ENCODE measurements around the gene UBFD1. TPM values are rescaled to one million over a fixed set of nuclear protein-coding genes. Genes with fewer than 3 reads are reported as not detected.
A peak's percentile ranks its signal among the peaks of the same experiment; 100 is the strongest.
"Not testable (repeated sequence)": the region's sequence is repeated elsewhere in the genome, so short reads cannot be mapped to it uniquely, and the experiment has no call there.

UBFD1 gene
- total RNA-seq, 2 experiments from 2014 or later = 51.8 to 54.1 TPM

GRCh38 chr16:23579371-23579770 lies 21.8 kb downstream of the UBFD1 start:
- Mint-ChIP-seq H3K27me3 (no peaks in the 10 kb centered on the region), H3K4me3 (no peak overlapping the region), H3K4me1 (ENCODE audit: low read depth) (no peaks in the 10 kb centered on the region), H3K9me3 (no peaks in the 10 kb centered on the region), H3K27ac (no peak overlapping the region), H3K36me3 (ENCODE audit: low read depth) (peaks cover 23% of the 10 kb centered on the region)
- ChIA-PET POLR2A (no interaction called here), CTCF (interaction anchor here (0.9 kb wide), 1 partner anchor 144 kb away, joined by 3 read pairs; no protein-coding TSS in a partner anchor)
- TF ChIP-seq CTCF (IDR thresholded peaks at IDR 0.05) = no peak
- no peak for ATAC-seq
- no peak for DNase-seq
- intact Hi-C loops (cut with micrococcal nuclease) = no loop called here

GRCh38 chr16:23580391-23580790 lies 22.9 kb downstream of the UBFD1 start:
- CTCF ChIA-PET = no interaction called here
- H3K36me3 Mint-ChIP-seq (ENCODE audit: low read depth) = peaks cover 29% of the 10 kb centered on the region
- POLR2A ChIA-PET = interaction anchor here (1.9 kb wide), 1 partner anchor 11 kb away, joined by 8 read pairs; no protein-coding TSS in a partner anchor
- H3K27me3 Mint-ChIP-seq = no peaks in the 10 kb centered on the region
- no peaks in the 10 kb centered on the region for H3K4me1 Mint-ChIP-seq (ENCODE audit: low read depth)
- H3K4me3 Mint-ChIP-seq = no peak overlapping the region
- no peak overlapping the region for H3K27ac Mint-ChIP-seq
- intact Hi-C loops (cut with micrococcal nuclease) = no loop called here
- DNase-seq (no peak), ATAC-seq (no peak)
- no peak for TF ChIP-seq CTCF (IDR thresholded peaks at IDR 0.05)
- no peaks in the 10 kb centered on the region for H3K9me3 Mint-ChIP-seq

GRCh38 chr16:23581764-23582163 lies 24.2 kb downstream of the UBFD1 start:
- intact Hi-C loops (cut with micrococcal nuclease) = no loop called here
- POLR2A ChIA-PET = interaction anchor here (1.9 kb wide), 1 partner anchor 10 kb away, joined by 8 read pairs; no protein-coding TSS in a partner anchor
- Mint-ChIP-seq H3K36me3 (ENCODE audit: low read depth) (peaks cover 36% of the 10 kb centered on the region), H3K4me1 (ENCODE audit: low read depth) (no peaks in the 10 kb centered on the region), H3K4me3 (no peak overlapping the region), H3K9me3 (no peaks in the 10 kb centered on the region), H3K27me3 (no peaks in the 10 kb centered on the region), H3K27ac (peak overlapping the region; percentile 13)
- CTCF ChIA-PET = interaction anchor here (0.6 kb wide), 1 partner anchor 28 kb away, joined by 4 read pairs; no protein-coding TSS in a partner anchor
- ATAC-seq (no peak), DNase-seq (no peak)
- no peak for TF ChIP-seq CTCF (IDR thresholded peaks at IDR 0.05)

- DNase-seq; H3K9me3 Mint-ChIP-seq; CTCF ChIA-PET; intact Hi-C loops (cut with micrococcal nuclease); H3K27ac Mint-ChIP-seq; ATAC-seq; H3K27me3 Mint-ChIP-seq; H3K4me3 Mint-ChIP-seq; H3K4me1 Mint-ChIP-seq (ENCODE audit: low read depth); POLR2A ChIA-PET: not testable (repeated sequence)
- peaks cover 38% of the 10 kb centered on the region for H3K36me3 Mint-ChIP-seq (ENCODE audit: low read depth)
Observed at GRCh38 chr16:23583271-23583670, 25.7 kb downstream of the UBFD1 start.

- H3K27ac Mint-ChIP-seq = peak overlapping the region; percentile 3
- DNase-seq = no peak
- H3K4me3 Mint-ChIP-seq = no peak overlapping the region
- intact Hi-C loops (cut with micrococcal nuclease) = no loop called here
- no peaks in the 10 kb centered on the region for H3K9me3 Mint-ChIP-seq
- H3K27me3 Mint-ChIP-seq = no peaks in the 10 kb centered on the region
- POLR2A ChIA-PET = no interaction called here
- no peak for TF ChIP-seq CTCF (IDR thresholded peaks at IDR 0.05)
- no peaks in the 10 kb centered on the region for H3K4me1 Mint-ChIP-seq (ENCODE audit: low read depth)
- ATAC-seq = no peak
- peaks cover 44% of the 10 kb centered on the region for H3K36me3 Mint-ChIP-seq (ENCODE audit: low read depth)
- CTCF ChIA-PET = interaction anchor here (1.1 kb wide), 1 partner anchor 12 kb away, joined by 7 read pairs; no protein-coding TSS in a partner anchor
Observed at GRCh38 chr16:23584186-23585076, 26.9 kb downstream of the UBFD1 start.

Measured in activated CD8-positive, alpha-beta T cell treated with anti-CD3 and anti-CD28 coated beads for 36 hours (primary cell).